Measurements from ENCODE around the gene ANKRD60. TPM values are rescaled to one million over a fixed set of nuclear protein-coding genes. Genes with fewer than 3 reads are reported as not detected.

Gene ANKRD60
- total and polyA plus RNA-seq, 2 experiments from 2014 or later, result not detected

- Histone ChIP-seq H3K36me3 (ENCODE audit: low read depth) (no peaks in the 10 kb centered on the region), H4K20me1 (ENCODE audit: insufficient read depth) (no peaks in the 10 kb centered on the region), H2AFZ (no peak overlapping the region), H3K79me2 (ENCODE audit: insufficient read depth) (no peaks in the 10 kb centered on the region), H3K4me2 (ENCODE audit: unreplicated experiment) (no peak overlapping the region), H3K9ac (no peak overlapping the region), H3K9me3 (ENCODE audit: low read depth) (no peaks in the 10 kb centered on the region), H3K4me3 (no peak overlapping the region), H3K27ac (no peak overlapping the region), H3F3A (ENCODE audit: insufficient read depth) (no peaks in the 10 kb centered on the region), H3K4me1 (ENCODE audit: insufficient read depth) (peaks cover 8% of the 10 kb centered on the region; the same call in 1 of the 2 replicates), H3K27me3 (replicated peaks; ENCODE audit: insufficient read depth) (no peaks in the 10 kb centered on the region), H3K9me2 (ENCODE audit: insufficient read depth) (no peaks in the 10 kb centered on the region)
- DNase-seq, result no peak
- in situ Hi-C loops (cut with MboI), result loop anchor here (5.0 to 25.0 kb wide), 3 partner anchors 594 to 1114 kb away; no protein-coding TSS in a partner anchor
- TF ChIP-seq EZH2phosphoT487 (IDR thresholded peaks at IDR 0.05; ENCODE audit: insufficient read depth, low read depth) (no peak), EZH2 (IDR thresholded peaks at IDR 0.05; ENCODE audit: insufficient read depth, poor library complexity, severe bottlenecking) (no peak)
- 79 to 80% methylated on average over 9 of the region's 9 CpGs for WGBS, 2 experiments (ENCODE audit: low coverage in 1 of 2, low lambda C conversion rate in 2 of 2, missing lambda C conversion rate in 2 of 2)
Measured at GRCh38 chr20:58201616-58202015, 26.8 kb downstream of the ANKRD60 start.

GRCh38 chr20:58199469-58199868, 29.0 kb downstream of the ANKRD60 start:
- in situ Hi-C loops (cut with MboI), result no loop called here
- H3K27me3 ChIP-seq (replicated peaks; ENCODE audit: insufficient read depth), result no peaks in the 10 kb centered on the region
- no peak overlapping the region for H3K4me3 ChIP-seq
- H3K4me1 ChIP-seq (ENCODE audit: insufficient read depth), result peaks cover 8% of the 10 kb centered on the region; the same call in 1 of the 2 replicates
- no peaks in the 10 kb centered on the region for H3K9me3 ChIP-seq (ENCODE audit: low read depth)
- H3K79me2 ChIP-seq (ENCODE audit: insufficient read depth), result no peaks in the 10 kb centered on the region
- H3K36me3 ChIP-seq (ENCODE audit: low read depth), result no peaks in the 10 kb centered on the region
- no peak overlapping the region for H3K4me2 ChIP-seq (ENCODE audit: unreplicated experiment)
- H3K9ac ChIP-seq, result no peak overlapping the region
- no peaks in the 10 kb centered on the region for H4K20me1 ChIP-seq (ENCODE audit: insufficient read depth)
- no peak overlapping the region for H2AFZ ChIP-seq
- 75 to 76% methylated on average over 4 of the region's 4 CpGs for WGBS, 2 experiments (ENCODE audit: low coverage in 1 of 2, low lambda C conversion rate in 2 of 2, missing lambda C conversion rate in 2 of 2)
- DNase-seq, result no peak
- TF ChIP-seq EZH2 (IDR thresholded peaks at IDR 0.05; ENCODE audit: insufficient read depth, poor library complexity, severe bottlenecking) (no peak), EZH2phosphoT487 (IDR thresholded peaks at IDR 0.05; ENCODE audit: insufficient read depth, low read depth) (no peak)
- H3F3A ChIP-seq (ENCODE audit: insufficient read depth), result no peaks in the 10 kb centered on the region
- H3K9me2 ChIP-seq (ENCODE audit: insufficient read depth), result no peaks in the 10 kb centered on the region
- no peak overlapping the region for H3K27ac ChIP-seq

- no peaks in the 10 kb centered on the region for H3K79me2 ChIP-seq (ENCODE audit: insufficient read depth)
- no peak overlapping the region for H3K27ac ChIP-seq
- H3K4me2 ChIP-seq (ENCODE audit: unreplicated experiment), result no peak overlapping the region
- no peaks in the 10 kb centered on the region for H3K36me3 ChIP-seq (ENCODE audit: low read depth)
- no peaks in the 10 kb centered on the region for H3K27me3 ChIP-seq (replicated peaks; ENCODE audit: insufficient read depth)
- no peak overlapping the region for H3K9ac ChIP-seq
- peaks cover 8% of the 10 kb centered on the region; the same call in 1 of the 2 replicates for H3K4me1 ChIP-seq (ENCODE audit: insufficient read depth)
- in situ Hi-C loops (cut with MboI), result no loop called here
- no peak overlapping the region for H3K4me3 ChIP-seq
- H3K9me3 ChIP-seq (ENCODE audit: low read depth), result no peaks in the 10 kb centered on the region
- H4K20me1 ChIP-seq (ENCODE audit: insufficient read depth), result no peaks in the 10 kb centered on the region
- no peaks in the 10 kb centered on the region for H3F3A ChIP-seq (ENCODE audit: insufficient read depth)
- WGBS, 2 experiments (ENCODE audit: low coverage in 1 of 2, low lambda C conversion rate in 2 of 2, missing lambda C conversion rate in 2 of 2), result 64% methylated on average over 9 of the region's 9 CpGs
- no peaks in the 10 kb centered on the region for H3K9me2 ChIP-seq (ENCODE audit: insufficient read depth)
- DNase-seq, result no peak
- no peak overlapping the region for H2AFZ ChIP-seq
- TF ChIP-seq EZH2phosphoT487 (IDR thresholded peaks at IDR 0.05; ENCODE audit: insufficient read depth, low read depth) (no peak), EZH2 (IDR thresholded peaks at IDR 0.05; ENCODE audit: insufficient read depth, poor library complexity, severe bottlenecking) (no peak)
Measured at GRCh38 chr20:58198901-58199355, 29.5 kb downstream of the ANKRD60 start.

- Histone ChIP-seq H4K20me1 (ENCODE audit: insufficient read depth) (no peaks in the 10 kb centered on the region), H3K9ac (no peak overlapping the region), H3K79me2 (ENCODE audit: insufficient read depth) (no peaks in the 10 kb centered on the region), H3K9me3 (ENCODE audit: low read depth) (no peaks in the 10 kb centered on the region), H3K4me3 (no peak overlapping the region), H3K4me1 (ENCODE audit: insufficient read depth) (peaks cover 8% of the 10 kb centered on the region; the same call in 1 of the 2 replicates), H3K4me2 (ENCODE audit: unreplicated experiment) (no peak overlapping the region), H3F3A (ENCODE audit: insufficient read depth) (no peaks in the 10 kb centered on the region), H3K27me3 (replicated peaks; ENCODE audit: insufficient read depth) (no peaks in the 10 kb centered on the region), H3K36me3 (ENCODE audit: low read depth) (no peaks in the 10 kb centered on the region), H2AFZ (no peak overlapping the region), H3K27ac (no peak overlapping the region), H3K9me2 (ENCODE audit: insufficient read depth) (no peaks in the 10 kb centered on the region)
- 78 to 81% methylated on average over 4 of the region's 4 CpGs for WGBS, 2 experiments (ENCODE audit: low coverage in 1 of 2, low lambda C conversion rate in 2 of 2, missing lambda C conversion rate in 2 of 2)
- in situ Hi-C loops (cut with MboI), result no loop called here
- no peak for TF ChIP-seq EZH2 (IDR thresholded peaks at IDR 0.05; ENCODE audit: insufficient read depth, poor library complexity, severe bottlenecking)
- no peak for TF ChIP-seq EZH2phosphoT487 (IDR thresholded peaks at IDR 0.05; ENCODE audit: insufficient read depth, low read depth)
- DNase-seq, result no peak
Measured at GRCh38 chr20:58198384-58198783, 30.1 kb downstream of the ANKRD60 start.

GRCh38 chr20:58197185-58197469, 31.3 kb downstream of the ANKRD60 start:
- Histone ChIP-seq H3K27ac (no peak overlapping the region), H3K9me2 (ENCODE audit: insufficient read depth) (no peaks in the 10 kb centered on the region), H3F3A (ENCODE audit: insufficient read depth) (no peaks in the 10 kb centered on the region), H3K4me1 (ENCODE audit: insufficient read depth) (peaks cover 3% of the 10 kb centered on the region; the same call in 1 of the 2 replicates), H3K9me3 (ENCODE audit: low read depth) (no peaks in the 10 kb centered on the region), H3K9ac (no peak overlapping the region), H3K4me3 (no peak overlapping the region), H3K4me2 (ENCODE audit: unreplicated experiment) (no peak overlapping the region), H4K20me1 (ENCODE audit: insufficient read depth) (no peaks in the 10 kb centered on the region), H3K27me3 (replicated peaks; ENCODE audit: insufficient read depth) (0 out of 2 replicates have a peak, but pooled peaks cover 4% of the 10 kb centered on the region), H3K36me3 (ENCODE audit: low read depth) (no peaks in the 10 kb centered on the region), H2AFZ (no peak overlapping the region), H3K79me2 (ENCODE audit: insufficient read depth) (no peaks in the 10 kb centered on the region)
- in situ Hi-C loops (cut with MboI), result no loop called here
- TF ChIP-seq EZH2 (IDR thresholded peaks at IDR 0.05; ENCODE audit: insufficient read depth, poor library complexity, severe bottlenecking), result no peak
- no peak for TF ChIP-seq EZH2phosphoT487 (IDR thresholded peaks at IDR 0.05; ENCODE audit: insufficient read depth, low read depth)
- 90 to 95% methylated on average over 8 of the region's 8 CpGs for WGBS, 2 experiments (ENCODE audit: low coverage in 1 of 2, low lambda C conversion rate in 2 of 2, missing lambda C conversion rate in 2 of 2)
- DNase-seq, result no peak
